Hepatocyte (in vitro differentiated cells): Measurements from ENCODE around the gene INSYN1.

Source experiments
- EZH2 ChIP-seq: fragments of 200-600 bp; sonication (generic); IDR thresholded peaks from 2 replicates; pipeline ENCODE4 v1.6.1; 2016; ENCODE audit warnings: antibody characterized with exemption, mild to moderate bottlenecking, borderline replicate concordance
- TF ChIP-seq, protein P1 (sequence below): fragments of 200-600 bp; sonication (generic); IDR thresholded peaks from 2 replicates; pipeline ENCODE4 v1.5.1; 2016; ENCODE audit warnings: antibody characterized with exemption, mild to moderate bottlenecking; ENCODE audit not compliant: poor library complexity

GRCh38 chr15:73786538-73786937 lies 33.4 kb upstream of the INSYN1 start:
- TF ChIP-seq, protein P1, sequence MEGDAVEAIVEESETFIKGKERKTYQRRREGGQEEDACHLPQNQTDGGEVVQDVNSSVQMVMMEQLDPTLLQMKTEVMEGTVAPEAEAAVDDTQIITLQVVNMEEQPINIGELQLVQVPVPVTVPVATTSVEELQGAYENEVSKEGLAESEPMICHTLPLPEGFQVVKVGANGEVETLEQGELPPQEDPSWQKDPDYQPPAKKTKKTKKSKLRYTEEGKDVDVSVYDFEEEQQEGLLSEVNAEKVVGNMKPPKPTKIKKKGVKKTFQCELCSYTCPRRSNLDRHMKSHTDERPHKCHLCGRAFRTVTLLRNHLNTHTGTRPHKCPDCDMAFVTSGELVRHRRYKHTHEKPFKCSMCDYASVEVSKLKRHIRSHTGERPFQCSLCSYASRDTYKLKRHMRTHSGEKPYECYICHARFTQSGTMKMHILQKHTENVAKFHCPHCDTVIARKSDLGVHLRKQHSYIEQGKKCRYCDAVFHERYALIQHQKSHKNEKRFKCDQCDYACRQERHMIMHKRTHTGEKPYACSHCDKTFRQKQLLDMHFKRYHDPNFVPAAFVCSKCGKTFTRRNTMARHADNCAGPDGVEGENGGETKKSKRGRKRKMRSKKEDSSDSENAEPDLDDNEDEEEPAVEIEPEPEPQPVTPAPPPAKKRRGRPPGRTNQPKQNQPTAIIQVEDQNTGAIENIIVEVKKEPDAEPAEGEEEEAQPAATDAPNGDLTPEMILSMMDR, result no peak
- no peak for TF ChIP-seq EZH2
